Mammary epithelial cell (primary cell): ENCODE data around the gene BLOC1S3.

Experiments used
- CTCF ChIP-seq, 2 donors: IDR thresholded peaks in 1 of 2; conservative IDR thresholded peaks in 1 of 2; 2 replicates each; pipeline ENCODE4 v1.5.1; 2011 to 2012; ENCODE audit warnings: inconsistent platforms in 2 of 2, low read length in 2 of 2, mild to moderate bottlenecking in 2 of 2, control low read depth in 1 of 2, low read depth in 1 of 2; ENCODE audit not compliant: insufficient read depth in 1 of 2; ENCODE audit errors: extremely low read depth in 1 of 2
- EZH2 ChIP-seq: IDR thresholded peaks from 2 replicates; pipeline ENCODE4 v1.6.1; 2012; ENCODE audit warnings: low read length, inconsistent platforms, borderline replicate concordance

- TF ChIP-seq CTCF (conservative IDR thresholded peaks at IDR 0.05 in 1 of 2, IDR thresholded peaks at IDR 0.05 in 1 of 2; ENCODE audit: extremely low read depth in 1 of 2, insufficient read depth in 1 of 2, low read depth in 1 of 2, low read length in 2 of 2) = no peak
- TF ChIP-seq EZH2 = no peak
Measured at GRCh38 chr19:45163751-45164460, 14.7 kb upstream of the BLOC1S3 start.
